ENCODE data around the gene PRR11.
"Not testable (repeated sequence)": the region's sequence is repeated elsewhere in the genome, so short reads cannot be mapped to it uniquely, and the experiment has no call there.

The PRR11 gene

GRCh38 chr17:59175076-59175475 is 19.5 kb downstream of the PRR11 start:
- Histone ChIP-seq H3K4me1 (no peaks in the 10 kb centered on the region), H3K9me3 (no peaks in the 10 kb centered on the region), H3K36me3 (peaks cover 40% of the 10 kb centered on the region), H3K4me3 (ENCODE audit: low read depth, low read length) (no peak overlapping the region), H3K27me3 (no peaks in the 10 kb centered on the region)
- TF ChIP-seq CTCF (IDR thresholded peaks at IDR 0.05; ENCODE audit: low read depth, low read length) = no peak
- DNase-seq = no peak

GRCh38 chr17:59178266-59178985 is 22.9 kb downstream of the PRR11 start:
- peaks cover 14% of the 10 kb centered on the region for H3K36me3 ChIP-seq
- no peak overlapping the region for H3K4me3 ChIP-seq (ENCODE audit: low read depth, low read length)
- no peak for TF ChIP-seq CTCF (IDR thresholded peaks at IDR 0.05; ENCODE audit: low read depth, low read length)
- no peak for DNase-seq
- no peaks in the 10 kb centered on the region for H3K4me1 ChIP-seq
- no peaks in the 10 kb centered on the region for H3K27me3 ChIP-seq
- H3K9me3 ChIP-seq = no peaks in the 10 kb centered on the region

- H3K4me3 ChIP-seq (ENCODE audit: low read depth, low read length); H3K4me1 ChIP-seq; H3K9me3 ChIP-seq; DNase-seq; H3K27me3 ChIP-seq; H3K36me3 ChIP-seq: not testable (repeated sequence)
Observed at GRCh38 chr17:59179601-59180000, 24.1 kb downstream of the PRR11 start.

- DNase-seq = no peak
- no peak overlapping the region for H3K4me3 ChIP-seq (ENCODE audit: low read depth, low read length)
- TF ChIP-seq CTCF (IDR thresholded peaks at IDR 0.05; ENCODE audit: low read depth, low read length) = no peak
- H3K36me3 ChIP-seq = peaks cover 10% of the 10 kb centered on the region
- H3K27me3 ChIP-seq = no peaks in the 10 kb centered on the region
- no peaks in the 10 kb centered on the region for H3K4me1 ChIP-seq
- H3K9me3 ChIP-seq = no peaks in the 10 kb centered on the region
Observed at GRCh38 chr17:59180626-59181025, 25.1 kb downstream of the PRR11 start.

GRCh38 chr17:59181481-59181880 is 25.9 kb downstream of the PRR11 start:
- no peak for TF ChIP-seq CTCF (IDR thresholded peaks at IDR 0.05; ENCODE audit: low read depth, low read length)
- peaks cover 16% of the 10 kb centered on the region for H3K36me3 ChIP-seq

GRCh38 chr17:59185997-59186396 is 30.5 kb downstream of the PRR11 start:
- Histone ChIP-seq H3K4me1 (no peaks in the 10 kb centered on the region), H3K9me3 (no peaks in the 10 kb centered on the region), H3K27me3 (no peaks in the 10 kb centered on the region), H3K36me3 (peaks cover 26% of the 10 kb centered on the region), H3K4me3 (ENCODE audit: low read depth, low read length) (no peak overlapping the region)
- no peak for TF ChIP-seq CTCF (IDR thresholded peaks at IDR 0.05; ENCODE audit: low read depth, low read length)
- no peak for DNase-seq

More at GRCh38 chr17:59181481-59181880, 25.9 kb downstream of the PRR11 start:
- Histone ChIP-seq H3K27me3 (no peaks in the 10 kb centered on the region), H3K4me3 (ENCODE audit: low read depth, low read length) (no peak overlapping the region), H3K4me1 (no peaks in the 10 kb centered on the region), H3K9me3 (no peaks in the 10 kb centered on the region)
- DNase-seq = no peak
